ENCODE results near the gene CCNL1. TPM values are rescaled to one million over a fixed set of nuclear protein-coding genes. Genes with fewer than 3 reads are reported as not detected.

CCNL1 gene
- total and polyA plus RNA-seq, 2 of the 8 experiments (the other 6 are each of a cell fraction or from before 2014, with no cell fraction given): 64.5 to 68.6 TPM

DNA sequence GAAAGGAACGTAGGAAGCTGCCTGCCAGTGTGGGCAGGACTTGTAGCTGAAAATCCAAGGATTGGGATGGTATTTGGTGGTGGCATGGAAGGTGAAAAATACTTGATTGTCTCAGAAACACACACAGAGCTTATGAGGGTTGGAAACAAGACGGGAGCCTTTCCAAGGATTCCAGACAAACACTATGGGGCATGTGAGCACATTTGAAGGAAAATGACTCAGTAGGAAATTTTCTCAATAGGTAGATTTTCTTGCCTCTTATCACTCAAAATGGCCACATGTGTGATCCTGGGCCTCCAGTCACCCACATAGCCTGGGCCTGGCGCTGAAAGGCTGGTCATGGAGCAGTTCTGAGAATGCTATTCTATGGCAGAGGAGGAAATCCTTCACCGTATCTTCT is 47.4 kb downstream of the CCNL1 start:
- Histone ChIP-seq H2BK120ac (replicated peaks; ENCODE audit: low read depth, low read length) (no peak overlapping the region), H2BK15ac (ENCODE audit: low read length) (no peak overlapping the region), H3K4me1 (replicated peaks in 1 of 4; ENCODE audit: control insufficient read depth in 3 of 4, insufficient read depth in 4 of 4, low read length in 3 of 4) (peaks cover 0 to 6% (median 2%) of the 10 kb centered on the region in 4 experiments; a peak in 2 of 7 replicates), H3K27ac (ENCODE audit: low read depth, low read length) (no peak overlapping the region), H3K79me1 (ENCODE audit: low read depth, low read length) (no peaks in the 10 kb centered on the region), H3K36me3 (ENCODE audit: control insufficient read depth in 2 of 4, insufficient read depth in 4 of 4, low read length in 3 of 4) (no peaks in the 10 kb centered on the region), H3K14ac (ENCODE audit: insufficient read length) (no peak overlapping the region), H4K20me1 (replicated peaks in 1 of 2; ENCODE audit: control insufficient read depth in 1 of 2, insufficient read depth in 2 of 2, low read length in 2 of 2) (no peaks in the 10 kb centered on the region), H2BK20ac (ENCODE audit: low read length) (no peak overlapping the region), H3K79me2 (ENCODE audit: control insufficient read depth in 1 of 2, insufficient read depth in 2 of 2, low read length in 2 of 2) (no peaks in the 10 kb centered on the region), H3K9me3 (ENCODE audit: insufficient read depth in 2 of 2, low read depth in 1 of 2, low read length in 1 of 2) (no peaks in the 10 kb centered on the region), H3K4ac (replicated peaks; ENCODE audit: insufficient read length, low read depth, low read length) (no peak overlapping the region), H3K56ac (replicated peaks; ENCODE audit: insufficient read length, low read depth, low read length) (no peak overlapping the region), H2AK5ac (ENCODE audit: low read depth, low read length) (no peak overlapping the region), H4K5ac (ENCODE audit: insufficient read length, low read depth, low read length) (no peak overlapping the region), H3K4me3 (ENCODE audit: extremely low read depth in 1 of 4, insufficient read depth in 2 of 4, low read depth in 3 of 4, low read length in 4 of 4) (no peak overlapping the region), H3K4me2 (ENCODE audit: insufficient read depth in 1 of 2, low read depth in 2 of 2, low read length in 2 of 2) (no peak overlapping the region), H3K23ac (ENCODE audit: insufficient read length) (no peak overlapping the region), H4K91ac (replicated peaks; ENCODE audit: insufficient read length, low read length) (no peak overlapping the region), H3K27me3 (replicated peaks in 1 of 4; ENCODE audit: control insufficient read depth in 3 of 4, extremely low read depth in 1 of 4, insufficient read depth in 3 of 4, low read length in 3 of 4) (no peaks in the 10 kb centered on the region; a peak in 1 of 7 replicates), H2AFZ (ENCODE audit: low read length) (no peak overlapping the region), H3K9ac (replicated peaks in 1 of 4; ENCODE audit: extremely low read depth in 1 of 4, low read depth in 3 of 4, low read length in 3 of 4) (no peak overlapping the region), H3K18ac (ENCODE audit: extremely low read depth, low read length) (no peak overlapping the region), H2BK12ac (ENCODE audit: low read depth, low read length) (no peak overlapping the region), H2BK5ac (ENCODE audit: low read depth, low read length) (no peak overlapping the region), H4K8ac (ENCODE audit: extremely low read depth, insufficient read depth, low read length) (no peak overlapping the region), H3K23me2 (ENCODE audit: low read depth, low read length) (no peaks in the 10 kb centered on the region)
- 89% methylated on average over 4 of the region's 4 CpGs; no CpG with 5 or more reads in 1 of the 2 experiments for WGBS, 2 experiments (ENCODE audit: extremely low coverage in 1 of 2, insufficient coverage in 1 of 2, insufficient read length in 1 of 2, insufficient replicate concordance in 2 of 2, low coverage in 1 of 2, low lambda C conversion rate in 2 of 2, missing lambda C conversion rate in 1 of 2)
- TF ChIP-seq CHD1 (IDR thresholded peaks at IDR 0.05; ENCODE audit: low read depth, low read length) (no peak), SP2 (IDR thresholded peaks at IDR 0.05; ENCODE audit: low read length) (no peak), MAFK (IDR thresholded peaks at IDR 0.05; ENCODE audit: low read depth, low read length) (no peak), ZNF274 (IDR thresholded peaks at IDR 0.05; ENCODE audit: borderline replicate concordance, extremely low read depth, low read length) (no peak), SAP30 (IDR thresholded peaks at IDR 0.05; ENCODE audit: insufficient read depth, insufficient replicate concordance, low read length) (no peak), SIRT6 (IDR thresholded peaks at IDR 0.05; ENCODE audit: low read length) (no peak), SRF (IDR thresholded peaks at IDR 0.05; ENCODE audit: low read depth, low read length) (no peak)
- POLR2A ChIA-PET (ENCODE audit: partially characterized antibody): no interaction called here
- DNase-seq (ENCODE audit: low read depth in 1 of 2, low spot score in 2 of 2) (no peak), FAIRE-seq (no peak)
- CTCF ChIA-PET (ENCODE audit: partially characterized antibody): interaction anchor here (0.9 to 56.4 kb wide), 5 partner anchors 10 to 663 kb away, joined by 3 to 1014 read pairs (median 3); no protein-coding TSS in a partner anchor
